CD4-positive, alpha-beta T cell treated with Interferon gamma for 1 hour (primary cell): ENCODE results near the gene MALRD1.

Experiments used
- DNase-seq: peaks from one replicate; pipeline ENCODE4 v3.0.0-alpha.2; 2020

MALRD1 gene

GRCh38 chr10:19580691-19581090 is 532.1 kb downstream of the MALRD1 start:
- no peak for DNase-seq

DNA sequence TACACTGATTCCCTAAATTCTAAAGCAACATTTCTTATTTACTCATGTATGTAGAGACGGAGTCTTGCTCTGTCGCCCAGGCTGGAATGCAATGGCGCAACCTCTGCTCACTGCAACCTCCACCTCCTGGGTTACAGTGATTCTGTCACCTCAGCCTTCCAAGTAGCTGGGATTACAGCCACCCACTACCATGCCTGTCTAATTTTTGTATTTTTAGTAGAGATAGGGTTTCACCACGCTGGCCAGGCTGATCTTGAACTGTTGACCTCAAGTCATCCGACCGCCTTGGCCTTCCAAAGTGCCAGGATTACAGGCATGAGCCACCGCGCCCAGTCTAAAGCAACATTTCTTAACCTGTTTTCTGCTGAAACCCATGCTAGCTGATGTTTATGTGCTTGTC is 540.0 kb downstream of the MALRD1 start:
- no peak for DNase-seq

DNA sequence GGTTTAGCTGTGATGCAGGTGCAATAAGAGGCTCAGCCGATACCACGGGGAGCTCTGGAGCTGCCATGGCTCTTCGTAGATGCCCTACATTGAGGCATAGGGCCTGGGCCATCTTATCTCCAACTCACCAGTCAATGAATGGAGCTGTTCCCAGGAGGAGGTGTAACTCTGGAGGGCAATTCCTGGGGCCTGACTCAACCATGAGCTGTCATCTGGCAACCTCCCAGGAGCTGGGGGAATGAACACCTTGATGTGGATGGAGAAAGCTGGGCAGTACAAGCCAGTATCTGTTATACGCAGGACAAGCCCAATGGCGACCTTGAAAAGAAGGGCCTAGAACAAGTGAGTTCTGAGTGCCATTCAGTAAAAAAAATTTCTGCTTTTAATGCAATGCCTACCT is 543.7 kb downstream of the MALRD1 start:
- no peak for DNase-seq

- no peak for DNase-seq
Measured at GRCh38 chr10:19595212-19595845, 546.7 kb downstream of the MALRD1 start.

GRCh38 chr10:19605806-19606205 is 557.2 kb downstream of the MALRD1 start:
- DNase-seq: no peak

DNA sequence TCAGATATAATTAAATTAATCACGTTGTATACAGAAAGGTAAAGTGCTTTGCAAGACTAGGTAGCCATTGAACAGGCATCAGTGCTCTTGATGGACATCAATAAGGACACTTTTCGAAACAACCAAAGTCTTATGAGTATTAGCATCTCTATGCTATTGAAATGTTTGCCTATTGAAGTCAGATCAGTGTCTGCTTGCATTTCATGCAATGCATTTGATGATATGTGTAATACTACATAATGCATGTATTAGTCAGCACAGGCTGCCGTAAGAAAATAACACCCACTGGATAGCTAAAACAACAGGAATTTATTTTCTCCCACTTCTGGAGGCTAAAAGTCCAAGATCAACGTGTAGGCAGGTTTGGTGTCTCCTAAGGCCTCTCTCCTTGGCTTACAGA is 558.4 kb downstream of the MALRD1 start:
- no peak for DNase-seq

DNA sequence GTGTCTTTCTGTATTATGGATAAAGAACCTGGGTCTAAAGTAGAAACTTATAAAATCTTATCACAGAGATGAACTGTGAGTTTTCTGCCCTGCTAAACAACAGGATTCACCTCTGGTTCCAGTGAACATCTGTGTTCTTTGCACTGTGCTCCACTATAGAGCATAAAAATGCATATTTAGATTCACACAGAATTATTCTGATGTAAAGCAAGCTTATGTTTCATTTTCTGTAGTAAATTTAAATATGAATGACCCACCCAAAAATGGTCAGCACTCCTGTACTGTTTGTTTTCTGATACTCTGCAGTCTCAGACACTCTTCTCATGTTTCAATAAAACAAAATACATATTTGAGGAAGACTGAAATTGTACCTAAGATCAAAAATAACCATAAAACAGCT is 563.2 kb downstream of the MALRD1 start:
- DNase-seq: no peak

GRCh38 chr10:19616966-19617365 is 568.4 kb downstream of the MALRD1 start:
- no peak for DNase-seq

GRCh38 chr10:19620811-19621210 is 572.2 kb downstream of the MALRD1 start:
- DNase-seq: no peak

GRCh38 chr10:19623321-19623720 is 574.7 kb downstream of the MALRD1 start:
- no peak for DNase-seq

DNA sequence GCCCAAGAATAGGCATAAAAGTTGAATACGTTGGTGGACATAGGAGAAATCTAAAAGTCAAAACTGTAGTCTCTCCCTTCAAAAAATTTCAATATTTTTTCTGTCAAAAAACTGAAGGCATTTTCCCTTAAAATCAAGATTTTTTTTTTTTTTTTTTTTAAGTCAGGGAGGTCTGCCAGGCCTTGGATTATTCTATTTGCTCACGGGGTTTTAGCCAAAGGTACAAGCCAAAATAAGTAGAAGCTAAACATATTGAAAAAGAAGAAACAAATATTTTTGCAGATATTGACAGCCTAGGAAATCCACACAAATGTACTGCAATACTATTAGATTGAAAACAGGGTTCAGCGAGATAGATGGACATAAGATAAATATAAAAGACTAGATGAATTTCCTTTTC is 577.6 kb downstream of the MALRD1 start:
- no peak for DNase-seq

- no peak for DNase-seq
Measured at GRCh38 chr10:19628767-19629560, 580.4 kb downstream of the MALRD1 start.

- no peak for DNase-seq
Measured at GRCh38 chr10:19629567-19629966, 581.0 kb downstream of the MALRD1 start.

DNA sequence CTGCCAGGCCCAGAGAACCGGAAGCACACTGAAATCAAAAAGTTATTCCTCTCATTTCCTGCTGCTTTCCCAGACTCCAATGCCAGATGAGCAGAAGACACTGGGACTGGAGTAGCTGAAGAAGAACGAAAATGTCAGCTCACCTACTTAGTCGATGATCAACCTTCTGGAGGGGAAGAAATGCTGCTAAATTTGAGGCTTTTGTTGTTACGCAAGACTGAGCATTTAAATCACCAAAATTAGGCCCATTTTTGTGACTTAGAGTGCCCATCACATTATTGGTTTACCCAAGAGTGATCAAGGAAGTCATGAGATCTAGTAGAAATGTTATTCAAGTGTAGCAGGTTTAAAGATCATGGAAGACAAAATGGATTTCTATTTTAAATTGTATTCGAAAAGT is 585.6 kb downstream of the MALRD1 start:
- no peak for DNase-seq

DNA sequence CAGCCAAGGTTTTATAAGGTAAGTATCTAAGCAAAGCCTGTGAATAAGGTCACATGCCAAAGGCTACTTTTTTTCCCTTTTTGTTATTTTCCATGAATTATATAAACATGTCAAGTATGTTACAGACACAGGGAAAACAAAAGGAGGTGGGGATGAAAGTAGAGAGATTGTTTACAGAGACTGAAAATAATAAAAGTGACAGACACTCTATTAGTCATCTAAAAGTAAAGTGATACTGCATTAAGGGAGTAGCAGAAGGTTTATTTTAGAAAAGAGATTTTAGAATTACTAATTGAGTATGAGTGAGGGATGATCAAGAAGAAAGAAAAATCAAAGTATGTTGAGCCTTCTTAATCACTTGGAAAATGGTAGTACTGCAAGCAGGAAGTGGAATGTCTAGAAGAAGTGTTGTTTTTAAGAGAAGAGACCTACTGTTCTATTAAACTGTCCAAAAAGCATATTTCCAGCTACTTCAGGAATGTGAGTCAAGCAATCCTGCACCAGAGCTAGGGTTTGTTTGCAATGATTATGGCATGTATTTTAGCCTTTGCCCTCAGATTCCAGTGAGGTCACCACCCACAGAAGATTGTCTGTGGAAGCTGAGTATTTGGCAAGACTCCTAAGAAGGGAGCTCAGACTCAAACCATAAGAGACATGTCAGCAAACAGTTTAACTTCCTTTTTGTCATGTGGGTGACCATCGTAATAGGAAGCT is 589.7 kb downstream of the MALRD1 start:
- DNase-seq: no peak

DNA sequence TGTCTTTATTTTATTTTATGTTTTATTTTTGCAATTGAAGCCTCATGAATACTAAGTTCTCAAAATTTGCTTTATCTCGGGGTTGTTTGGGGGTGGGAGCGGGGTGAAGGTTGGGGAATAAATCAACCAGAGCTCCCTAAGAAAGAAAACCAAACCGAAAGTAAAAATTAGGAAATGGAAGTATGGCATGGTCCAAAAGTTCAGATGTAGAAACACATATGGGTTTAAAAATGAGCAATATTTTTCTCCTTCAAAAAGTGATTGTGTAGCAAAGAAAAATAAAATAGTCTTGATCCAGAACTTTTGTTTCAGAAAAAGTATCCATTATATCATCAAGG is 590.3 kb downstream of the MALRD1 start:
- DNase-seq: no peak

GRCh38 chr10:19640566-19641263 is 592.1 kb downstream of the MALRD1 start:
- DNase-seq: no peak

DNA sequence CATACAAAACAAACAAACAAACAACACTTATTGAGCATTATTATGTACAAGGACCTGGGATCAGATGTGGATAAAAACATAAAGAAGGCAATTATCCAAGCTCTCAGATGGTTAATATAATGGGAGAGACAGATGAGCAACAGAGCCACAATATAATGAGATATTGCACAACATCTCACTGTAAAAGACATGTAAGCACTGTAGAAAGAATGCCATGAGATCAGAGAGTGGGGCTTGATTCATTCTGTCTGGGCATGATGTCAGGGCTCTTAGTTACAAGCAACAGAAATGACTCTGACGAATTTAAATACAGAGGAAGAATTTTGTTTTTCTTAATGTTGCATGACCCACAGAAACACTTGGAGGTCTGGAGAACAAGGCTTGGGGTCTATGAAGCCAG is 602.9 kb downstream of the MALRD1 start:
- DNase-seq: no peak

DNA sequence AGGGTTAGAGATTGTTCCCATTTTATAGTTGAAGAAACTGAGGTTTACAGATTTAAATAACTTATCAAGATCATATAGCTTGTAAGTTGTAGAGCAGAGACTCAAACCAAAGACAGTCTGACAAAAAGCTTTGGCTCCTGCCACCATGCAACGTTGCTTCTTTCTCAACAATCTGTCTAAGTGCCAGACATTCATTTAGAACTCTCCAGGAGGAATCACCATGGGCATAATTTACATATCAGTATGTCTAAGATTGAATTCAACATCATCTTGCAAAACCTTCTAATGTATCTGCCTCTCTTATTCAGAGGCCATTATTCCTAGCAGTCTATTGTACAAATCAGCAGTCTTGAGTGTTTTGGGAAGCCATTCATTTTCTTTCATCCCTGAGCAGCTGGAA is 604.1 kb downstream of the MALRD1 start:
- DNase-seq: no peak

DNA sequence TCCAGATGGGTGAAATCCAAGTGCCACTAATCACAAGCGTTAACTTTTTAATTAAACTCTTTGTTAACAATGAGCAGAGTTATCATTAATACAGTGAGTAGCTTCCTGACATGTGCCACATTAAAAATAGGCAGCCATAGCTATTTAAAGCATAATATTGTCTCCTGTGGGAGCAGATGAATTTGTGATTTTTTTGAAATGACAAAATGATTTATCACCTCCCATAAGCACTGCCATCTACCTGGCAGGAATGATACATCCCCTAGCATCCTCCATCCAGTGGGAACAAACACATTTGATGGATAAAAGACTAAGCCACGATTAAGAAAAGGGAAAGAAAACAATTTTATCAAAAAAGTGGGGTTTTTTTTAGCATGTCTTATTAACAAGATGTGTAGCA is 605.3 kb downstream of the MALRD1 start:
- no peak for DNase-seq

DNA sequence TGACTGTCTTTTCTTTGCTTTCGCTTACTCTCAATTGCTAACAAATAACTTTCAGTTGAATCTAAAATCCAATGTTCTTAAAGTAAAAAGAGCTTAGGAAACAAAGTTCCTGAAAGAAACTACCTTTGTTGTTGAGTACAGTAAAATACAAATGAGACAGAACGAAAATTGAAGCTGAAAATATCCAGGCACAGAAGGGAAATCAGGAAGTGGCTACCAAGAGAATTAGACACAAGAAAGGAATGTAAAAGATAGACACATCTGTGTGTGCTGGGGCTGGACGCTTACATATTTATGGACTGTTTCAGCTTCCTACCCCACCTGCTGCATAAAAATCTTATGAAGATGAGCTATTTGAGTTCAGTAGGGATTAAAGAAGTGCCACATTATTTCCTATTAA is 606.0 kb downstream of the MALRD1 start:
- DNase-seq: no peak

DNA sequence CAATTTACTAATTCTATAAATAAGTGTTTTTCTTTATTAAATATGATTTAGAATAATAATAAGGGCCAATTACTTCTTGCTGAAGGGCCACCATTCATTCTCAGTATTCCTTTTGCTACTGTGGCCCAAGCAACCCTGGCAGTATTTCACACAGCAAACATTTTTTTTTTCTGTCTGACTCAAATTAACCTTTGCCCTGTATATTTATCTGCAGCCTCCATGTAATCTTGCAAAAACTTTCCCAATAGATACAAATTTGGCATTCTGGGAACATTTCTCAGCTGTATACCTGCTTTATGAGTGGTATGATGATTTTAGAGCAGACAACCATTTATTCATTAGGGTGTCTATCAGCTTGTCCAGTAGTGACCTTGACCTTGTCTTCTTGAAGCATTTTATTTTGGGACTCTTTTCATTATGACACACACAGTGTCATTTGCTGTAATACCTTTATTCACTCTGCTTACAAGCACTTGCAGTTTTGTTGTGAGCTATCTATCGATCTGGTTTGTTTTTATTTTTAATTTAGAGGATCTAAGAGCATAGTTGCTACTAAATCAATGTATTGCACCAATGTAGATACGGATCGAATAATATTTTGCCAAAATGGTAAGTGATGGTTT is 607.9 kb downstream of the MALRD1 start:
- no peak for DNase-seq

DNA sequence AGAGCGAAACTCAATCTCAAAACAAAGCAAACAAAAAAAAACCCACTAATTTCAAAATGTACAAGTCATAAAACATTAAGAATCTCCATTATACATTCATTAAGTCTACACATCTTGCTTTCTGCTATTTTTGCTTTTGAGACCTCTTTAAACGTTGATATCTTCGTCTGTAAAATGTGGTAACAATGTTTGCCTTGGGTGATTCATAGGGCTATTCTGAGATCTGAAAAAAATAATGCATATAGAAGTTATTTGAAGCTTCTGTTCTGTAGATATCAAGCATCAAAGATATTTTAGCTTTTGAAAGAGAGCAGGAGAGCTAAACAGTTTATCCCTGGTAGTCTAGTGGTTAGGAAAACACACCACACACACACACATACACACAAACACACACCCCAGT is 609.5 kb downstream of the MALRD1 start:
- no peak for DNase-seq
